K562 (cell line): ENCODE measurements around the gene LOXHD1. TPM values are rescaled to one million over a fixed set of nuclear protein-coding genes. Genes with fewer than 3 reads are reported as not detected.

ENCODE experiments used
- ATAC-seq: fragments of 200-7000 bp; cut with Tn5 transposase; 3 replicates; pipeline ENCODE4 v1.9.1; 2020; ENCODE audit warnings: moderate library complexity
- BruUV-seq: library from RNA; stranded (reverse); fragments of 400-500 nt; replicated peaks from 2 replicates; lab custom pipeline; 2021; lab: Mats Ljungman, UMichigan
- CTCF ChIA-PET: fragments of 300-600 bp; formaldehyde crosslinking; extraction: SDS; loops from one replicate; lab custom pipeline; 2021; ENCODE audit warnings: low intra/inter-chr PET ratio; lab: Yijun Ruan, JAX
- POLR2A ChIA-PET: fragments of 300-600, 350-650 bp; sonication (Branson Sonifier 250); formaldehyde crosslinking; extraction: SDS; loops from one replicate; lab custom pipeline; 2021; ENCODE audit warnings: antibody characterized with exemption, inconsistent platforms; lab: Yijun Ruan, JAX
- DNase-seq, 4 experiments: peaks; one replicate each; pipeline versions ENCODE4 v3.0.0 to v3.0.0-alpha.2; 2011 to 2018; ENCODE audit warnings: low spot score in 3 of 4, mixed read lengths in 3 of 4; ENCODE audit errors: extremely low read depth in 1 of 4
- FAIRE-seq: peaks from 2 replicates; lab custom pipeline; 2011; peaks lifted over from hg19 to GRCh38; lab: Jason Lieb, UNC
- H2AFZ ChIP-seq: 2 replicates; pipeline ENCODE4 v1.6.0; 2011; ENCODE audit warnings: low read depth, low read length, control low read depth, inconsistent platforms
- H3K27ac ChIP-seq: fragments of 200-600 bp; 3 replicates; pipeline ENCODE4 v1.8.0; 2011; ENCODE audit warnings: low read depth, mild to moderate bottlenecking, control low read depth, inconsistent platforms, low read length, moderate library complexity, mixed read lengths; ENCODE audit errors: extremely low read depth
- H3K27me3 ChIP-seq, 2 experiments: fragments of 300-600 bp in 1 of 2; 2 replicates in 1 of 2; 3 replicates in 1 of 2; pipeline versions ENCODE4 v1.6.0 to v1.8.0; 2011; ENCODE audit warnings: inconsistent platforms in 2 of 2, low read length in 2 of 2, mild to moderate bottlenecking in 1 of 2, mixed read lengths in 1 of 2, moderate library complexity in 1 of 2; ENCODE audit not compliant: control insufficient read depth in 2 of 2, insufficient read depth in 2 of 2
- H3K36me3 ChIP-seq: fragments of 300-600 bp; 3 replicates; pipeline ENCODE4 v1.8.0; 2011; ENCODE audit warnings: mild to moderate bottlenecking, low read length, inconsistent platforms; ENCODE audit not compliant: control insufficient read depth, insufficient read depth
- H3K4me1 ChIP-seq, 2 experiments: fragments of 200-600 bp in 1 of 2; replicated peaks in 1 of 2; 2 replicates in 1 of 2; 3 replicates in 1 of 2; pipeline versions ENCODE4 v1.5.1 to v1.8.0; 2011; ENCODE audit warnings: inconsistent platforms in 2 of 2, low read length in 2 of 2, mild to moderate bottlenecking in 1 of 2, mixed read lengths in 1 of 2, moderate library complexity in 1 of 2; ENCODE audit not compliant: control insufficient read depth in 2 of 2, insufficient read depth in 2 of 2
- H3K4me2 ChIP-seq: 2 replicates; pipeline ENCODE4 v1.6.1; 2011; ENCODE audit warnings: low read length, control low read depth, inconsistent platforms, mixed read lengths; ENCODE audit not compliant: insufficient read depth
- H3K4me3 ChIP-seq: fragments of 200-600 bp; sonication (generic), shearing (Covaris generic); 2 replicates; pipeline ENCODE4 v1.5.1; 2016; ENCODE audit warnings: control low read depth, inconsistent platforms
- H3K79me2 ChIP-seq: fragments of 200-600 bp; 3 replicates; pipeline ENCODE4 v1.8.0; 2011; ENCODE audit warnings: low read length, inconsistent platforms; ENCODE audit not compliant: control insufficient read depth, insufficient read depth
- H3K9ac ChIP-seq, 2 experiments: 2 replicates each; pipeline versions ENCODE4 v1.6.0 to v1.6.1; 2011; ENCODE audit warnings: low read depth in 2 of 2, low read length in 2 of 2, control low read depth in 1 of 2, inconsistent platforms in 1 of 2, mild to moderate bottlenecking in 1 of 2, mixed read lengths in 1 of 2; ENCODE audit not compliant: insufficient read depth in 1 of 2
- H3K9me1 ChIP-seq: one replicate; pipeline ENCODE4 v1.6.0; 2011; ENCODE audit warnings: inconsistent platforms, mild to moderate bottlenecking, low read length, moderate library complexity; ENCODE audit not compliant: control insufficient read depth, insufficient read depth
- H3K9me3 ChIP-seq: replicated peaks from 2 replicates; pipeline ENCODE4 v1.5.1; 2011; ENCODE audit warnings: low read depth, low read length, inconsistent platforms; ENCODE audit not compliant: control insufficient read depth, insufficient read depth
- H4K20me1 ChIP-seq: replicated peaks from 2 replicates; pipeline ENCODE4 v1.6.1; 2011; ENCODE audit warnings: low read length, inconsistent platforms, mixed read lengths; ENCODE audit not compliant: control insufficient read depth, insufficient read depth
- EP400 ChIP-seq: fragments of 450-650 bp; IDR thresholded peaks from 2 replicates; pipeline ENCODE4 v1.6.1; 2017; ENCODE audit warnings: antibody characterized with exemption, mild to moderate bottlenecking, moderate library complexity
- LARP7 ChIP-seq: fragments of 450-650 bp; IDR thresholded peaks from 2 replicates; pipeline ENCODE4 v1.6.1; 2016
- MGA ChIP-seq: fragments of 450-650 bp; IDR thresholded peaks from 2 replicates; pipeline ENCODE4 v1.6.1; 2016; ENCODE audit warnings: mild to moderate bottlenecking, moderate library complexity
- POLR2B ChIP-seq: fragments of 450-650 bp; IDR thresholded peaks from 2 replicates; pipeline ENCODE4 v1.6.1; 2018; ENCODE audit warnings: low read depth; ENCODE audit not compliant: partially characterized antibody
- RBM17 ChIP-seq: fragments of 200-400 bp; formaldehyde crosslinking; IDR thresholded peaks from 2 replicates; pipeline ENCODE4 v1.6.1; 2017; ENCODE audit warnings: low read depth, mild to moderate bottlenecking, low read length, borderline replicate concordance
- RBM25 ChIP-seq: fragments of 200-400 bp; formaldehyde crosslinking; IDR thresholded peaks from 2 replicates; pipeline ENCODE4 v1.6.1; 2018; ENCODE audit warnings: low read length, low read depth, moderate library complexity; ENCODE audit not compliant: severe bottlenecking
- SMAD2 ChIP-seq: fragments of 150-350 bp; IDR thresholded peaks from 2 replicates; pipeline ENCODE4 v1.6.1; 2014; ENCODE audit warnings: low read depth, mild to moderate bottlenecking, low read length
- TCF3 ChIP-seq: sonication (generic); formaldehyde crosslinking; IDR thresholded peaks from 2 replicates; pipeline ENCODE4 v1.4.0; 2020; ENCODE audit warnings: mild to moderate bottlenecking, missing genetic modification reagents
- TOE1 ChIP-seq, 2 experiments: fragments of 450-650 bp in 1 of 2; sonication (generic) in 1 of 2; formaldehyde crosslinking in 1 of 2; IDR thresholded peaks; 2 replicates each; pipeline versions ENCODE4 v1.7.1 to v1.8.0; 2016 to 2022; ENCODE audit warnings: borderline replicate concordance in 2 of 2, mild to moderate bottlenecking in 2 of 2, antibody characterized with exemption in 1 of 2, inconsistent platforms in 1 of 2, low read depth in 1 of 2, missing genetic modification reagents in 1 of 2, moderate library complexity in 1 of 2
- ZNF133 ChIP-seq: fragments of 250-450 bp; sonication (Bioruptor Pico); IDR thresholded peaks from 2 replicates; pipeline ENCODE4 v1.4.0; 2020; ENCODE audit warnings: mild to moderate bottlenecking
- WGBS: fragments of 100-300 bp; shearing (Covaris generic); methylation state at CpG from one replicate; pipeline ENCODE4 v1.1.6; 2016; ENCODE audit warnings: low coverage, mixed read lengths; ENCODE audit not compliant: insufficient coverage; ENCODE audit errors: missing lambda C conversion rate; 5-methylcytosine and 5-hydroxymethylcytosine counted together
- in situ Hi-C: fragments of 300-500 bp; cut with MboI; formaldehyde crosslinking; loops from 4 replicates; pipeline ENCODE4 v1.15.0; 2018; ENCODE audit warnings: inconsistent platforms, mixed read lengths
- intact Hi-C: fragments of 100-400 bp; cut with micrococcal nuclease; formaldehyde crosslinking; loops from 2 replicates; pipeline ENCODE4 v1.14.2; 2022
- polyA plus RNA-seq, 8 experiments: library from polyadenylated mRNA; depleted of rRNA in 4 of 8; stranded (reverse) in 5 of 8; unstranded in 3 of 8; fragments of >200 nt; fragmentation: Nextera tagmentation in 2 of 8; fragmentation: Illumina TruSeq in 1 of 8; extraction: Ambion mirVana in 2 of 8; extraction: Trizol in 1 of 8; gene quantifications; 2 replicates each; pipeline versions ENCODE4 v1.2.1 to v1.2.3, GENCODE V29; 2011 to 2014; ENCODE audit warnings: inconsistent platforms in 1 of 8, missing spikeins in 1 of 8
- total RNA-seq, 7 experiments: library from RNA; depleted of rRNA in 6 of 7; stranded (reverse); fragments of >200 nt in 6 of 7; fragmentation: Illumina TruSeq in 2 of 7; extraction: Trizol in 2 of 7; gene quantifications; 2 replicates each; pipeline versions ENCODE4 v1.2.1 to v1.2.3, GENCODE V29; 2011 to 2021; ENCODE audit warnings: low replicate concordance in 1 of 7

LOXHD1 gene
- total and polyA plus RNA-seq, 9 of the 15 experiments (the other 6 are each of a cell fraction or from before 2014, with no cell fraction given) = not detected

- TF ChIP-seq ZNF133 (CRISPR knock-in tag) (no peak), LARP7 (no peak), EP400 (no peak)
- TF ChIP-seq, all 486 proteins: peak for 0
Measured at GRCh38 chr18:46449499-46449898, 207.5 kb downstream of the LOXHD1 start (continued).

GRCh38 chr18:46449033-46449432 lies 208.0 kb downstream of the LOXHD1 start:
- no peak overlapping the region for H2AFZ ChIP-seq
- no peaks in the 10 kb centered on the region for H3K9me3 ChIP-seq
- H4K20me1 ChIP-seq = no peaks in the 10 kb centered on the region
- no peaks in the 10 kb centered on the region for H3K4me1 ChIP-seq
- no peaks in the 10 kb centered on the region for H3K79me2 ChIP-seq
- peaks cover 0 to 3% of the 10 kb centered on the region in 2 experiments; a peak in 2 of 5 replicates for H3K27me3 ChIP-seq
- no peak overlapping the region for H3K4me2 ChIP-seq
- BruUV-seq = no TSS peak
- no peak overlapping the region for H3K27ac ChIP-seq
- no peak overlapping the region for H3K4me3 ChIP-seq
- in situ Hi-C loops = no loop called here
- DNase-seq (no peak), ATAC-seq (no peak), FAIRE-seq (no peak)
- ChIA-PET POLR2A (interaction anchor here (1.4 kb wide), 1 partner anchor 10 kb away, joined by 5 read pairs; no protein-coding TSS in a partner anchor), CTCF (no interaction called here)
- WGBS = 0% methylated on average over 2 of the region's 2 CpGs
- intact Hi-C loops = no loop called here
- no peak overlapping the region for H3K9ac ChIP-seq
- no peaks in the 10 kb centered on the region for H3K36me3 ChIP-seq
- no peaks in the 10 kb centered on the region for H3K9me1 ChIP-seq
- TF ChIP-seq RBM25 (no peak), POLR2B (no peak), MGA (no peak), SMAD2 (no peak), RBM17 (no peak), TOE1 (IDR thresholded peaks at IDR 0.05; ENCODE audit: borderline replicate concordance) (no peak), TOE1 (CRISPR knock-in tag; IDR thresholded peaks at IDR 0.05; ENCODE audit: borderline replicate concordance, low read depth) (no peak), TCF3 (no peak)
